ENCODE data around the gene CTCF. TPM values are rescaled to one million over a fixed set of nuclear protein-coding genes. Genes with fewer than 3 reads are reported as not detected.
A peak's percentile ranks its signal among the peaks of the same experiment; 100 is the strongest.
"Not testable (repeated sequence)": the region's sequence is repeated elsewhere in the genome, so short reads cannot be mapped to it uniquely, and the experiment has no call there.

The CTCF gene
- total RNA-seq, 2 donors from 2014 or later, result 61.3 to 74.6 TPM

- H3K27me3 Mint-ChIP-seq (ENCODE audit: insufficient read depth), result peaks cover 81% of the 10 kb centered on the region
- peaks cover 15% of the 10 kb centered on the region for H3K4me1 Mint-ChIP-seq
- 90 to 96% methylated on average over 4 of the region's 4 CpGs for WGBS, 2 experiments (ENCODE audit: insufficient coverage in 1 of 2, insufficient read length in 1 of 2)
- Histone ChIP-seq H3K9ac (ENCODE audit: extremely low read depth, low read length, poor library complexity, severe bottlenecking) (no peak overlapping the region), H3K36me3 (ENCODE audit: control insufficient read depth, insufficient read depth, low read length) (no peaks in the 10 kb centered on the region), H3K27ac (ENCODE audit: low read depth, low read length) (no peak overlapping the region), H3K27me3 (ENCODE audit: control insufficient read depth, insufficient read depth, low read length, poor library complexity, severe bottlenecking) (peaks cover 45% of the 10 kb centered on the region), H3K4me1 (ENCODE audit: control insufficient read depth, insufficient read depth, low read length) (peaks cover 7% of the 10 kb centered on the region), H3K9me3 (ENCODE audit: control insufficient read depth, low read length) (no peaks in the 10 kb centered on the region), H3K4me3 (ENCODE audit: low read length) (peak overlapping the region; percentile 83)
- peaks cover 2% of the 10 kb centered on the region for H3K36me3 Mint-ChIP-seq (ENCODE audit: low read depth)
- no peak overlapping the region for H3K27ac Mint-ChIP-seq
- DNase-seq, result no peak
- no peak for TF ChIP-seq CTCF (conservative IDR thresholded peaks at IDR 0.05)
- no peak overlapping the region for H3K4me3 Mint-ChIP-seq
- H3K9me3 Mint-ChIP-seq, result no peaks in the 10 kb centered on the region
Measured at GRCh38 chr16:67531247-67531646, 31.1 kb upstream of the CTCF start.

GRCh38 chr16:67533024-67533560 is 29.2 kb upstream of the CTCF start:
- Mint-ChIP-seq H3K36me3 (ENCODE audit: low read depth) (peaks cover 2% of the 10 kb centered on the region), H3K4me3 (no peak overlapping the region), H3K27me3 (ENCODE audit: insufficient read depth) (peaks cover 75% of the 10 kb centered on the region), H3K4me1 (peaks cover 13% of the 10 kb centered on the region), H3K27ac (no peak overlapping the region), H3K9me3 (no peaks in the 10 kb centered on the region)
- Histone ChIP-seq H3K9ac (ENCODE audit: extremely low read depth, low read length, poor library complexity, severe bottlenecking) (no peak overlapping the region), H3K27me3 (ENCODE audit: control insufficient read depth, insufficient read depth, low read length, poor library complexity, severe bottlenecking) (peaks cover 51% of the 10 kb centered on the region), H3K4me3 (ENCODE audit: low read length) (no peak overlapping the region), H3K27ac (ENCODE audit: low read depth, low read length) (no peak overlapping the region), H3K9me3 (ENCODE audit: control insufficient read depth, low read length) (no peaks in the 10 kb centered on the region), H3K4me1 (ENCODE audit: control insufficient read depth, insufficient read depth, low read length) (peaks cover 4% of the 10 kb centered on the region), H3K36me3 (ENCODE audit: control insufficient read depth, insufficient read depth, low read length) (no peaks in the 10 kb centered on the region)
- DNase-seq, result no peak
- 88 to 97% methylated on average over 5 to 9 of the region's 9 CpGs for WGBS, 2 experiments (ENCODE audit: insufficient coverage in 1 of 2, insufficient read length in 1 of 2)
- TF ChIP-seq CTCF (conservative IDR thresholded peaks at IDR 0.05), result no peak

GRCh38 chr16:67533987-67534386 is 28.3 kb upstream of the CTCF start:
- 88 to 91% methylated on average over 4 to 6 of the region's 6 CpGs for WGBS, 2 experiments (ENCODE audit: insufficient coverage in 1 of 2, insufficient read length in 1 of 2)
- not testable (repeated sequence) for H3K27ac Mint-ChIP-seq; H3K9ac ChIP-seq (ENCODE audit: extremely low read depth, low read length, poor library complexity, severe bottlenecking); H3K36me3 Mint-ChIP-seq (ENCODE audit: low read depth); H3K36me3 ChIP-seq (ENCODE audit: control insufficient read depth, insufficient read depth, low read length); H3K4me3 Mint-ChIP-seq; H3K4me1 ChIP-seq (ENCODE audit: control insufficient read depth, insufficient read depth, low read length); DNase-seq; H3K27ac ChIP-seq (ENCODE audit: low read depth, low read length); H3K4me3 ChIP-seq (ENCODE audit: low read length); H3K9me3 ChIP-seq (ENCODE audit: control insufficient read depth, low read length); H3K9me3 Mint-ChIP-seq
- H3K27me3 Mint-ChIP-seq (ENCODE audit: insufficient read depth), result peaks cover 82% of the 10 kb centered on the region
- peaks cover 51% of the 10 kb centered on the region for H3K27me3 ChIP-seq (ENCODE audit: control insufficient read depth, insufficient read depth, low read length, poor library complexity, severe bottlenecking)
- peaks cover 18% of the 10 kb centered on the region for H3K4me1 Mint-ChIP-seq

- peaks cover 8% of the 10 kb centered on the region for H3K36me3 Mint-ChIP-seq (ENCODE audit: low read depth)
- peaks cover 22% of the 10 kb centered on the region for H3K4me1 Mint-ChIP-seq
- H3K27me3 Mint-ChIP-seq (ENCODE audit: insufficient read depth), result peaks cover 84% of the 10 kb centered on the region
- Histone ChIP-seq H3K4me1 (ENCODE audit: control insufficient read depth, insufficient read depth, low read length) (no peaks in the 10 kb centered on the region), H3K4me3 (ENCODE audit: low read length) (no peak overlapping the region), H3K9ac (ENCODE audit: extremely low read depth, low read length, poor library complexity, severe bottlenecking) (no peak overlapping the region), H3K27ac (ENCODE audit: low read depth, low read length) (no peak overlapping the region), H3K27me3 (ENCODE audit: control insufficient read depth, insufficient read depth, low read length, poor library complexity, severe bottlenecking) (peaks cover 51% of the 10 kb centered on the region), H3K9me3 (ENCODE audit: control insufficient read depth, low read length) (no peaks in the 10 kb centered on the region), H3K36me3 (ENCODE audit: control insufficient read depth, insufficient read depth, low read length) (peaks cover 4% of the 10 kb centered on the region)
- H3K4me3 Mint-ChIP-seq, result no peak overlapping the region
- peak; percentile 54 for TF ChIP-seq CTCF (conservative IDR thresholded peaks at IDR 0.05)
- no peak overlapping the region for H3K27ac Mint-ChIP-seq
- DNase-seq, result no peak
- H3K9me3 Mint-ChIP-seq, result no peaks in the 10 kb centered on the region
Measured at GRCh38 chr16:67534431-67534830, 27.9 kb upstream of the CTCF start.

Measured in endodermal cell (in vitro differentiated cells).